Activated CD8-positive, alpha-beta memory T cell treated with anti-CD3 and anti-CD28 coated beads, Interleukin-2, amount 50 U/mL, for 24 hours (primary cell): ENCODE data around the gene SIRT6.
A peak's percentile ranks its signal among the peaks of the same experiment; 100 is the strongest.
"Not testable (repeated sequence)": the region's sequence is repeated elsewhere in the genome, so short reads cannot be mapped to it uniquely, and the experiment has no call there.

ENCODE experiments used
- DNase-seq: peaks from one replicate; pipeline ENCODE4 v3.0.0-alpha.2; 2020; ENCODE audit errors: extremely low read depth

Gene SIRT6

GRCh38 chr19:4182084-4182810 is at the start of gene SIRT6, which contains the start of gene ANKRD24:
TSS of gene SIRT6 (minus strand) at chr19:4182563. CDS start at chr19:4182539, 24 bp downstream.
TSS of gene ANKRD24 (plus strand) at chr19:4182689. CDS start at chr19:4186426, 3,737 bp downstream.
- peak; percentile 86 for DNase-seq

DNA sequence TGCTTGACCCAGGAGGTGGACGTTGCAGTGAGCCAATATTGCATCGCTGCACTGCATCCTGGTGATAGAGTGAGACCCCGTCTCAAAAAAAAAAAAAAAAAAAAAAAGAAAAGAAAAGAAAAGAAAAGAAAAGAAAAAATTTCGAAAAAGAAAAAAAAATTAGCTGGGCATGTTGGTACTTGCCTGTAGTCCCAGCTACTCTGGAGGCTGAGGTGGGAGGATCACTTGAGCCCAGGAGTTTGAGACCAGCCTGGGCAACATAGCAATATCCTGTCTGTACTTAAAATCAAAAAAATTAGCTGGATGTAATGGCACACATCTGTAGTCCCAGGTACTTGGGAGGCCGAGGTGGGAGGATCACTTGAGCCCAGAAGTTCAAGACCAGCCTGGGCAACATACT is 49.8 kb upstream of the SIRT6 start:
- not testable (repeated sequence) for DNase-seq

- DNase-seq: not testable (repeated sequence)
Measured at GRCh38 chr19:4231521-4231920, 49.2 kb upstream of the SIRT6 start.

DNA sequence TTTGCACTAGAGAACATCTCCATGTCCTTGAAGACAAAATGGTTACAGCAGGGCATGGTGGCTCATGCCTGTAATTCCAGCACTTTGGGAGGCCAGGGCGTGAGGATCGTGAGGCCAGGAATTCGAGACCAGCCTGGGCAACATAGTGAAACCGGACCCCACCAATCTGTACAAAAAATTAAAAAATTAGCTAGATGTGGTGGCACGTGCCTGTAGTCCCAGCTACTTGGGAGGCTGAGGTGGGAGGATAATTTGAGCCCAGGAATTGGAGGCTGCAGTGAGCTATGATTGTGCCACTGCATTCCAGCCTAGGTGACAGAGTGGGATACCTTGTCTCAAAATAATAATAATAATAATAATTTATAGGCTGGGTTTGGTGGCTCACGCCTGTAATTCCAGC is 47.9 kb upstream of the SIRT6 start:
- DNase-seq: not testable (repeated sequence)

GRCh38 chr19:4229179-4229931 is 47.0 kb upstream of the SIRT6 start, which contains the start of gene EBI3:
TSS of gene EBI3 (plus strand) at chr19:4229523. CDS start at chr19:4229551, 28 bp downstream.
- DNase-seq: no peak

DNA sequence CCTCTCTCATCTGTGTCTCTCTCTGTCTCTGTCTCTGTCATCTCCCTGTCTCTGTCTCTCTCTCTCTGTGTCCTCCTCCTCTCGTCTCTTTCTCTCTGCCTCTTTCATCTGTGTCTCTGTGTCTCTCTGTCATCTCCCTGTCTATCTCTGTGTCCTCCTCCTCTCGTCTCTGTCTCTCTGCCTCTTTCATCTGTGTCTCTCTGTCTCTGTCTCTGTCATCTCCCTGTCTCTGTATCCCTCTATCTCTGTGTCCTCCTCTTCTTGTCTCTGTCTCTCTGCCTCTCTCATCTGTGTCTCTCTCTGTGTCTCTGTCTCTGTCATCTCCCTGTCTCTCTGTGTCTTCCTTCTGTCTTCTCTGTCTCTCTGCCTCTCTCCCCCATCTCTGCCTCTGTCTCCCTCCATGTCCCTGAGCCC is 46.4 kb upstream of the SIRT6 start:
- no peak for DNase-seq

GRCh38 chr19:4227771-4228170 is 45.4 kb upstream of the SIRT6 start:
- DNase-seq: no peak

DNA sequence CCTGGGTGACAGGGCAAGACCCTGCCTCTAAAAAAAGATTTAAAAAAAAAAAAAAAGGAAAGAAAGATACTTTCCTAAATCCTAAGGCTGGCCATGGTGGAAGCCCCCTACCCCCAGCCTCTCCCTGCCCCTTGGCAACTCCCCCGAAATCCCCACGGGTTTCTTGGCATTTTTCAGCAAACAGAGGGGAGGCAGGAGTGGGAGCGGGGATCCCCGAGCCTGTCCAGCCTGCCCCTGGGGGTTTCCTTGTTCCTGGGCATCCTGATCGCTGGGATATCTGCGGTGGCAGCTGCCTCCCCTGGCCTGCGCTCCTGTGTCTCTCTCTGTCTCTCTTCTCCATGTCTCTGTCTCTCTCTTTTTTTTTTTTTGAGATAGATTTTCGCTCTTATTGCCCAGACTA is 43.5 kb upstream of the SIRT6 start:
- DNase-seq: no peak

GRCh38 chr19:4224470-4224869 is 42.1 kb upstream of the SIRT6 start:
- DNase-seq: no peak

DNA sequence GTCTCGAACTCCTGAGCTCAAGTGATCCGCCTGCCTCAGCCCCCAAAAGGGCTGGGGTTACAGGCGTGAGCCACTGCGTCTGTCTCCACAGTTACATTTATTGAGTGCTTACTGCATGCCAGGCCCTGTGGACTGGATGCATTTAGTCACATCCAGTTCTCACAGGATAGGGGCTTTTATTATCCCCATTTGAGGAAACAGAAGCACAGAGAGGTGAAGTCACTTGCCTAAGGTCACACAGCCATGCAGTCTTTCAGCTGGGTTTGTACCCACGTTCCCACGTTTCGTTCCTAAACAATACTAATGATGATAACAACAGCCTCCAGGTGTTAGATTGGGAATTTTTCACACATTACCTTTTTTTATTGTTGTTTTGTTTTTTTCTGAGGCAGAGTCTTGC is 37.8 kb upstream of the SIRT6 start:
- DNase-seq: no peak

DNA sequence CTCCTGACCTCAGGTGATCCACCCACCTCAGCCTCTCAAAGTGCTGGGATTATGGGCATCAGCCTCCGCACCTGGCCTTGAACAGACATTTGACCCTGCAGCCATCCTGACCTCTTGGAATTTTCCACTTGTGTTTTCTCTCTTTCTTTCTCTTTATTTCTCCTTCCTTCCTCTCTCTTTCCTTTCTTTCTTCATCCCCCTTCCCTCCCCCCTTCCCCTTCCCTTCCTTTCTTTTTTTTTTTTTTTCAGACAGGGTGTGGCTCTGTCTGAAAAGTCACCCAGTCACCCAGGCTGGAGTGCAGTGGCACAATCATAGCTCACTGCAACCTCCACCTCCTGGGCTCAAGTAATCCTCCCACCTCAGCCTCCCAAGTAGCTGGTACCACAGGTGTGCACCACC is 36.2 kb upstream of the SIRT6 start:
- DNase-seq: not testable (repeated sequence)

DNA sequence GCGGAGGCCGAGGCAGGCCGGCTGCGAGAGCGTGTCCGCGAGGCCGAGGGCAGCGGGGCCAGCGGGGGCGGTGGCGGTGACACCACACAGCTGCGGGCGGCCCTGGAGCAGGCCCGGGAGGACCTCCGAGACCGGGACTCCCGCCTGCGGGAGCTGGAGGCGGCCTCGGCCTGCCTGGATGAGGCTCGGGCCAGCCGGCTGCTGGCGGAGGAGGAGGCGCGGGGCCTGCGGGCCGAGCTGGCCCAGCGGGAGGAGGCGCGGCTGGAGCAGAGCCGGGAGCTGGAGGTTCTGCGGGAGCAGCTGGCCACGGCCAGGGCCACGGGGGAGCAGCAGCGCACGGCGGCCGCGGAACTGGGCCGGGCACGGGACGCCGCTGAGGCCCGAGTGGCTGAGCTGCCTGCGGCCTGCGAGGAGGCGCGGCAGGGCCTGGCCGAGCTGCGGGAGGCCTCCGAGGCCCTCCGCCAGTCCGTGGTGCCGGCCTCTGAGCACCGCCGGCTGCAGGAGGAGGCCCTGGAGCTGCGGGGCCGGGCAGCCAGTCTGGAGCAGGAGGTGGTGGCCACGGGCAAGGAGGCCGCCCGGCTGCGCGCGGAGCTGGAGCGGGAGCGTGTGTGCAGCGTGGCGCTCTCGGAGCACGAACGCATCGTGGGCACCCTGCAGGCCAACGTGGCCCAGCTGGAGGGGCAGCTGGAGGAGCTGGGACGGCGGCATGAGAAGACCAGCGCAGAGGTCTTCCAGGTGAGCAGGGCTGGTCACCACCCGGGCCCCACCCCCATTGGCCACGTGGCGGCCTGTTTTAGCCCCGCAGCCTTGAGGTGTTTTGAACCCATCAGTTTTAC is 35.3 kb upstream of the SIRT6 start:
- DNase-seq: no peak

DNA sequence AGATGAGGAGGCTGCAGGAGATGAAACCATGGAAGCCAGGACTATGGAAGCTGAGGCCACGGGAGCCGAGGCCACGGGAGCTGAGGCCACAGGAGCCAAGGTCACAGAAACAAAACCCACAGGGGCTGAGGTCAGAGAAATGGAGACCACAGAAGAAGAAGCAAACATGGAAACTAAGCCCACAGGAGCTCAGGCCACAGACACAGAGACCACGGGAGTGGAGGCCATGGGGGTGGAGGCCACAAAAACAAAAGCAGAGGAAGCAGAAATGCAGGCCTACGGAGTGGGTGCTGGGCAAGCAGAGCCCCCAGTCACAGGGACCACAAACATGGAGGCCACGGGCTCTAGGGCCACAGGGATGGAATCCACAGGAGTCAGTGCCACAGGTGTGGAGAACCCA is 34.5 kb upstream of the SIRT6 start:
- no peak for DNase-seq

- no peak for DNase-seq
Measured at GRCh38 chr19:4215807-4216206, 33.4 kb upstream of the SIRT6 start.

- no peak for DNase-seq
Measured at GRCh38 chr19:4213116-4213515, 30.8 kb upstream of the SIRT6 start.

DNA sequence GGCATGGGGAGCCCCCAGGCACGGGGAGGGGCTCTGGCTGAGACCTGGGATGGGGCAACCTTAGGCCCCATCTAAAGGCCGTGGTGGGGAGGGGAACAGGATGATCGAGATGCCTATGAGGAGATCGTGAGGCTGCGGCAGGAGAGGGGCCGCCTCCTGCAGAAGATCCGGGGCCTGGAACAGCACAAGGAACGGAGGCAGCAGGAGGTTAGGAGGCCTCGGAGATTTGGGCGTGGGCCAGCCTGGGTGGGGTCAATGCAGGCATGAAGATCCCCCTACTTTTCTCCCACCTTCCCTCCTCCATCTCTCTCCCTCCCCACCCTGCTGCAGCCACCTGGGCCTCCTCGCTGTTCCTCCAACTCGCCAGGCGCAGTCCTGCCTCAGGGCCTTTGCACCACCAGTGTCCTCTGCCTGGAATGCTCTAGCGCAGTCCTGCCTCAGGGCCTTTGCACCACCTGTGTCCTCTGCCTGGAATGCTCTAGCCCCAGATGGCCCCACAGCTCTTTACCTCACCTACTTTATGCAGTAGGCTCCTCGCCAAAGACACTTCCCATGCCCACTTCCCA is 27.9 kb upstream of the SIRT6 start:
- DNase-seq: no peak

DNA sequence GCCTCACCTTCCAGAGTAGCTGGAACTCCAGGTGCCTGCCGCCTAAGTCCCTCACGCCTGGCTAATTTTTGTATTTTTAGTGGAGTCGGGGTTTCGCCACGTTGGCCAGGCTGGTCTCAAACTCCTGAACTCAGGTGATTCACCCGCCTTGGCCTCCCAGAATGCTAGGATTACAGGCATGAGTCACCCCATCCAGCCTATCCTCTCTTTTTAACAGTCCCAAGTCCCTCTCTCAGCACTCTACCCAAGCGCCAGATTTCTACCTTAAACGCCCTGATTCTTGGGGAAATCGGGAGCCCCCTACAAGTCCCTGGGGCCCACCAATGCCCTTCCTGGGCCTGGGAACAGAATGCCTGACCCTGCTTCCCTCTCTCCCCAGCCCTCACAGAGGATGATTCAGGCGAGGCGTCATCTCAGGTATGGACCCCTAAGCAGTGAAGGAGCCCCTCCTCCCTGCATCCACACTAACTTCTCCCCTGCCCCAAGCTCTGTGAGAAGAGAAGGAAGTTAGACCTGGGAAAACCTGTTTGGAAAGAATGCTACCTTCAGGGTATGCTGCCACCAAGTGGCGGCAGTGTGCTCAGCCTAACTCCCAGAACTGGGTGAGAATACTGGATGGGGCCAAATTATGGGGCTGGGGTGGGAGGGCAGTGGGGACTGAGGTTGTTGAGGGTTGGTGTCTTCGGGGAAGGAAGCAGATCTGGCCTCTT is 26.2 kb upstream of the SIRT6 start:
- no peak for DNase-seq

GRCh38 chr19:4206818-4207484 is 24.6 kb upstream of the SIRT6 start:
- no peak for DNase-seq

- DNase-seq: no peak
Measured at GRCh38 chr19:4201798-4202197, 19.4 kb upstream of the SIRT6 start.

DNA sequence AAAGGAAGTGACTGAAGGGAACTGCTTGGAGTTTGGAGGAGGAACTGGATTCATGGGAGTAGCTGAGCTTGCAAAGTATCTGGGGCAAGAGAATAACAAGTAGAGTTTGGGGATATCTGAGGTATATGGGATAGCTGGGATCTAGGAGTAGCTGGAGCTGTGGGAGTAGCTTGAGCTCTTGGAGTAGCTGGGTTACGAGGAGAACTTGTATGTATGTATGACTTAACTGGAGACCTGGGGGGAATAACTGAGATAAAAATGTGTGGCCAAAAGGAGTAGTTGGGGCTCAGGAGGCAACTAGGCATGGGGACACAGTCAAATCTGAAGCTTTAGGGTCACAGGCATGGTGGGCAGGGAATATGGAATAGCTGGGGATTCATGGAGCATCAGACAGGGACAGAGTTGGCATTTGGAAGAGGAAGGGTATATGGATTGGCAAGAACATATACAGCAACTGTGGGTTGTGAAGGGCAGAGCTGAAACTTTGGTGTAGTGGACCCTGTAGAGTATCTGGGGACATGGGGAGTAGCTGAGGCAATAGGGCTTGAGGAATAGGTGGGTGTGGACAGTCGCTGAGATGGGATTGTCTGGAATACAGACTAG is 18.7 kb upstream of the SIRT6 start:
- no peak for DNase-seq
